Inflammatory macrophage (primary cell): ENCODE measurements around the gene PSD4.

Experiments used
- DNase-seq, 2 donors: peaks; one replicate each; pipeline ENCODE4 v3.0.0-alpha.2; 2020 to 2022

PSD4 gene

GRCh38 chr2:113240915-113241911, 67.4 kb downstream of the PSD4 start:
- DNase-seq: peak; percentile 89 to 95

- no peak for DNase-seq
Observed at GRCh38 chr2:113242327-113242726, 68.6 kb downstream of the PSD4 start.

DNA sequence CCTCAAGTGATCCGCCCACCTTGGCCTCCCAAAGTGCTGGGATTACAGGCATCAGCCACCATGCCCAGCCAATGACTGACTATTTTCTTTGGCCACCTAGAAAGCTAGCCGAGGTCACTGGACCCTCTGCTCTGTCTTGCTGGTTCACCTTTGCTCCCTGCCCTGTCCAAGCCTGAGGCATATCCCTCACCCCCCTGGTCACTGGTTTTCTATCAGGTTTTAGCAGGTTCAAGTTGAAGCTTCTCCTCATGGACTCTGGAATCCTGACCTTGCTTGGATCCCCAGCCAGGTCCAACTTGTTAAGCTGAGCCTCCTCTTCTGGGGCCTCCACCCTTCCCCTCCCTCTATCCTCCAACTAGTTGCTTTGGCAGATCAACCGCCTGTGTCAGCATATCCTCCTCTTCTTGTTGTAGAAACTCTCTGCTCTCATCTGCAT, 71.5 kb downstream of the PSD4 start:
- DNase-seq: no peak

DNA sequence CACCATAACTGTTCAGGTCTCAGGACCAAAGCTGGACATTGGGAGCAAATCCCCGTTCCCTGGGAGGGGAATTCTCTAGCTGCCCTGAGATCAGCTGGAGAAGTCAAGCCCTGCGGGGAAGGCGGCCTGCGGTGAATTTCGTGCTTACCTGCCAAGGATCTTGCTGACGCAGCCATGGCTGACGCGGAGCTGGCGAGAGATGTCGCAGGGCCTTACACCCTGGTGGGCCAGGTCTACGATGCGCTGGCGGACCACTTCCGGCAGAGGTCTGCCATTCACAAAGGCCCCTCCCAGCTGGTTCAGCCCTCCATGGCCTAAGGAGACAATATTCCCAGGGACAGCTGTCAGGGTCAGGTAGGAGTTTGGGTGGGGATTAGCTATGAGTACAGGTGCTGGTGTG, 72.8 kb downstream of the PSD4 start:
- no peak for DNase-seq

- DNase-seq: peak; percentile 73 to 83
Observed at GRCh38 chr2:113248997-113249770, 75.4 kb downstream of the PSD4 start.

- DNase-seq: peak in 1 of 2 donors; percentile 46
Observed at GRCh38 chr2:113251118-113251517, 77.3 kb downstream of the PSD4 start.

DNA sequence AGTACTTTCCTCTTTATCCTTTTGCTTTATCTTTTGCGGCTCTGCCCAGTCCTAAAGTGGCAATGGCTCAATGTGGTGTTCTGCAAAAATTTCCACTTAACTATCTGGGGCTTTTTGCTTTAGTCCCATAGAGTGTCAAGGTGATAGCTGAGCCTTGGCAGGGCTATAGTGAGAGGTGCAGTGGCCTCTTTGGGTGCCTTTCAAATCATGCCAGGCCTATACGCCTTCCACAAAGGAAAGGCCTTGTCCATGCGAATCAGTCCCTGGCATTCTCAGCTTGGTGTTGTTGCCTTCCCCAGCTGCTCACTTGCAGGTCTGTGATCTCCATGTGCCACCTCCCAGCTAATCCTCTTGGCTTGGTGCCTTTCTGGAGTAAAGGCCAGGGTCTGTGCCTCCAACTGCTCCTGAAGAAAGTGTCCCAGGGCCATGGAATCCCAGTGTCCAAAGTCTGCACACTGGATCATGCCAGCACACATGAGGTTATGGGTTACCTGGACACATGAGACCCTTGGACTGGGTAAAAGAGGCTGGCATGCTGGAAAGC, 78.3 kb downstream of the PSD4 start:
- no peak for DNase-seq

DNA sequence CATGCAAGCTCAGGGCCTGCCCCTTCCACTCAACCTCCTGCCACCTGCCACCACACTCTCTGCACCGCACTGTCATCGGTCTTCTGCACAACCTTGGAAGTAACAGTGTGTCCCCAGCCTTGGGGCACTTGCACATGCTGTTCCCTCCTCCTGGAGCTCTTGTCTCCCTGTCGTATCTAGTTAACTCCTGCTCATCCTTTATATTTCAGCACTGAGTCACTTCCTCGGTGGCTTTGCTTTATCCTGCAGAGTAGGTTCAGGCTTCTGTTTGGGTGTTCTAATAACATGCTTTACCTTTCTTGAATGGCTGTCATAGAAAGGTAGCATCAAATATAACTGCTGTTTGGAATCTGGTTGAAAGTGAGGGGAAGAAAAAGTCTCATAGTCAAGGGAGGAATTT, 79.7 kb downstream of the PSD4 start:
- DNase-seq: no peak

GRCh38 chr2:113255140-113256070, 81.6 kb downstream of the PSD4 start:
- no peak for DNase-seq

GRCh38 chr2:113257516-113258264, 83.9 kb downstream of the PSD4 start:
- peak; percentile 51 to 61 for DNase-seq

DNA sequence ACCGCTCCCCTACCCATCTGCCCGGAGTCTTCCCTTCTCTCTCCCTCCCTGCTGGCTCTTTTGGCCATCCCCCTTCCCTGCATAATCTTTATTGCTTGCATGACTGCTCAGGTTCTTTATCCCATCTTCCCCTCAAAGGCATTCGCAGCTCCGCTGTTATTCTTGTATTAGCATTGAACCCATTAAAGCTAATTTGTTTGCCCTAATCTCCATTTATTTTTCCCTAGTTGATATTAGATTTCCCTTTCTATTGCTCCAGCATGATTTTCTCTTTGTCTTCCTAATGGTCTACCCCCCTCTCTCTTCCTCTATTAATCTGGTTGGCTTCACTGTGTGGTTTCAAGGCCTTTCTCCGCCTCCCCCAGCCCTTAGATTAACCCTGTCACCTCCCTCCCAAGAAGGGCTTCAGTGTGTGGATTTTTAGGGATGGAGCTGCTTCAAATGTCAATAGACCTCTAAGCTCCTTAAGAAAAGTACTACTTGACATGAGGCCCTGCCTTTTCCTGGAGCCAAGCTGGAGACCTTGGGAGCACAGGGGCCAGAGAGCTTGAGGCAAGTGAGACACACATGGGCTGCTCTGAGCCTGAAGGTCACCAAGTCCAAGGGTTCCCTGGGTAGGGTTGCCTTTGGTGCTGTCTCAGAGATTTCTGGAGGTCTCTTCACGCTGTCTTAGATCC, 84.8 kb downstream of the PSD4 start:
- no peak for DNase-seq
